GM12801 (cell line): ENCODE data around the gene GRK6.

Experiments
- CTCF ChIP-seq: IDR thresholded peaks from one replicate; pipeline ENCODE4 v1.5.1; 2011; ENCODE audit warnings: control low read depth; ENCODE audit not compliant: insufficient read length; ENCODE audit errors: extremely low read depth

GRK6 gene

GRCh38 chr5:177430140-177430951, 3.9 kb downstream of the GRK6 start:
- no peak for TF ChIP-seq CTCF

GRCh38 chr5:177430972-177431316, 4.5 kb downstream of the GRK6 start:
- TF ChIP-seq CTCF, result no peak

GRCh38 chr5:177431317-177432142, 5.1 kb downstream of the GRK6 start:
- TF ChIP-seq CTCF, result no peak

- TF ChIP-seq CTCF, result no peak
These were observed 5.8 kb downstream of the GRK6 start for GRCh38 chr5:177432143-177432838.

- TF ChIP-seq CTCF, result no peak
These were observed 6.6 kb downstream of the GRK6 start for GRCh38 chr5:177432839-177433657.

GRCh38 chr5:177433658-177434217, 7.3 kb downstream of the GRK6 start:
- TF ChIP-seq CTCF, result no peak
